H1 (cell line): Measurements from ENCODE around the gene KIF2C. TPM values are rescaled to one million over a fixed set of nuclear protein-coding genes. Genes with fewer than 3 reads are reported as not detected.

Source experiments
- CTCF ChIA-PET: fragments of 300-600 bp; sonication (Branson Sonifier 250); formaldehyde crosslinking; loops from one replicate; lab custom pipeline; 2021; ENCODE audit not compliant: partially characterized antibody; lab: Charles Lee
- POLR2A ChIA-PET: fragments of 300-600 bp; sonication (Branson Sonifier 250); formaldehyde crosslinking; loops from one replicate; lab custom pipeline; 2021; ENCODE audit warnings: inconsistent platforms; ENCODE audit not compliant: partially characterized antibody; lab: Charles Lee
- DNase-seq, 2 experiments: peaks; one replicate each; pipeline versions ENCODE4 v3.0.0 to v3.0.0-alpha.2; 2010 to 2022; ENCODE audit warnings: low spot score in 2 of 2, low read depth in 1 of 2, mixed read lengths in 1 of 2
- FAIRE-seq: peaks from 2 replicates; lab custom pipeline; 2011; peaks lifted over from hg19 to GRCh38; lab: Jason Lieb, UNC
- H2AFZ ChIP-seq: 2 replicates; pipeline ENCODE4 v1.8.1; 2012; ENCODE audit warnings: low read length, inconsistent platforms
- H2AK5ac ChIP-seq: 2 replicates; pipeline ENCODE4 v1.6.1; 2013; ENCODE audit warnings: low read depth, low read length
- H2BK120ac ChIP-seq: replicated peaks from 2 replicates; pipeline ENCODE3; 2013; ENCODE audit warnings: low read depth, low read length, inconsistent platforms
- H2BK12ac ChIP-seq: 2 replicates; pipeline ENCODE4 v1.6.1; 2013; ENCODE audit warnings: low read depth, low read length
- H2BK15ac ChIP-seq: 2 replicates; pipeline ENCODE4 v1.6.1; 2013; ENCODE audit warnings: low read length
- H2BK20ac ChIP-seq: 2 replicates; pipeline ENCODE4 v1.6.1; 2013; ENCODE audit warnings: low read length
- H2BK5ac ChIP-seq: 2 replicates; pipeline ENCODE4 v1.6.1; 2013; ENCODE audit warnings: low read depth, low read length
- H3K14ac ChIP-seq: 2 replicates; pipeline ENCODE4 v1.6.1; 2013; ENCODE audit warnings: inconsistent platforms; ENCODE audit not compliant: insufficient read length
- H3K18ac ChIP-seq: 2 replicates; pipeline ENCODE4 v1.6.1; 2013; ENCODE audit warnings: low read length; ENCODE audit errors: extremely low read depth
- H3K23ac ChIP-seq: 2 replicates; pipeline ENCODE4 v1.6.1; 2013; ENCODE audit warnings: inconsistent platforms; ENCODE audit not compliant: insufficient read length
- H3K23me2 ChIP-seq: 2 replicates; pipeline ENCODE4 v1.6.1; 2013; ENCODE audit warnings: low read depth, low read length
- H3K27ac ChIP-seq: 2 replicates; pipeline ENCODE4 v1.6.1; 2011; ENCODE audit warnings: low read depth, low read length, inconsistent platforms
- H3K27me3 ChIP-seq, 4 experiments: replicated peaks in 1 of 4; 1 replicate in 1 of 4; 2 replicates in 3 of 4; pipeline versions ENCODE4 v1.6.1 to v1.8.1; 2011 to 2013; ENCODE audit warnings: low read length in 3 of 4, mild to moderate bottlenecking in 3 of 4, inconsistent platforms in 2 of 4, mixed read lengths in 2 of 4, moderate library complexity in 1 of 4; ENCODE audit not compliant: control insufficient read depth in 3 of 4, insufficient read depth in 3 of 4; ENCODE audit errors: extremely low read depth in 1 of 4
- H3K36me3 ChIP-seq, 4 experiments: 2 replicates each; pipeline versions ENCODE4 v1.6.1 to v1.8.1; 2011 to 2013; ENCODE audit warnings: mild to moderate bottlenecking in 4 of 4, low read length in 3 of 4, moderate library complexity in 2 of 4, control low read depth in 1 of 4, inconsistent platforms in 1 of 4; ENCODE audit not compliant: insufficient read depth in 4 of 4, control insufficient read depth in 2 of 4
- H3K4ac ChIP-seq: replicated peaks from 2 replicates; pipeline ENCODE3; 2013; ENCODE audit warnings: low read length, low read depth, mixed read lengths, inconsistent platforms; ENCODE audit not compliant: insufficient read length
- H3K4me1 ChIP-seq, 4 experiments: replicated peaks in 1 of 4; 1 replicate in 1 of 4; 2 replicates in 3 of 4; pipeline versions ENCODE4 v1.6.1 to v1.8.1; 2011 to 2013; ENCODE audit warnings: low read length in 3 of 4, inconsistent platforms in 2 of 4, mixed read lengths in 1 of 4; ENCODE audit not compliant: insufficient read depth in 4 of 4, control insufficient read depth in 3 of 4
- H3K4me2 ChIP-seq, 2 experiments: 2 replicates each; pipeline versions ENCODE4 v1.6.1 to v1.8.1; 2011 to 2013; ENCODE audit warnings: low read depth in 2 of 2, low read length in 2 of 2, control low read depth in 1 of 2, inconsistent platforms in 1 of 2, mild to moderate bottlenecking in 1 of 2; ENCODE audit not compliant: insufficient read depth in 1 of 2
- H3K4me3 ChIP-seq, 4 experiments: fragments of 200-600, 300-600 bp in 1 of 4; sonication (generic), shearing (Covaris generic), sonication (Bioruptor Twin) in 1 of 4; 2 replicates each; pipeline versions ENCODE4 v1.5.1 to v1.8.1; 2011 to 2016; ENCODE audit warnings: low read length in 4 of 4, low read depth in 3 of 4, control low read depth in 2 of 4, inconsistent platforms in 2 of 4, mild to moderate bottlenecking in 2 of 4, mixed read lengths in 1 of 4, moderate library complexity in 1 of 4; ENCODE audit not compliant: insufficient read depth in 2 of 4; ENCODE audit errors: extremely low read depth in 1 of 4
- H3K56ac ChIP-seq: replicated peaks from 2 replicates; pipeline ENCODE3; 2013; ENCODE audit warnings: low read depth, mild to moderate bottlenecking, mixed read lengths, low read length, inconsistent platforms; ENCODE audit not compliant: insufficient read length
- H3K79me1 ChIP-seq: 2 replicates; pipeline ENCODE4 v1.6.1; 2013; ENCODE audit warnings: low read depth, low read length, control low read depth
- H3K79me2 ChIP-seq, 2 experiments: 2 replicates each; pipeline versions ENCODE4 v1.6.1 to v1.8.1; 2012 to 2013; ENCODE audit warnings: low read length in 2 of 2, mild to moderate bottlenecking in 2 of 2, inconsistent platforms in 1 of 2; ENCODE audit not compliant: insufficient read depth in 2 of 2, control insufficient read depth in 1 of 2
- H3K9ac ChIP-seq, 4 experiments: replicated peaks in 1 of 4; 1 replicate in 1 of 4; 2 replicates in 3 of 4; pipeline versions ENCODE4 v1.6.1 to v1.8.1; 2011 to 2013; ENCODE audit warnings: low read depth in 3 of 4, low read length in 3 of 4, control low read depth in 2 of 4, mild to moderate bottlenecking in 2 of 4, moderate library complexity in 2 of 4, inconsistent platforms in 1 of 4; ENCODE audit errors: extremely low read depth in 1 of 4
- H3K9me3 ChIP-seq, 2 experiments: 2 replicates each; pipeline versions ENCODE4 v1.6.1 to v1.8.1; 2012 to 2013; ENCODE audit warnings: mild to moderate bottlenecking in 2 of 2, moderate library complexity in 2 of 2, control low read depth in 1 of 2, inconsistent platforms in 1 of 2, low read depth in 1 of 2, low read length in 1 of 2, mixed read lengths in 1 of 2; ENCODE audit not compliant: insufficient read depth in 2 of 2
- H4K20me1 ChIP-seq, 2 experiments: replicated peaks in 1 of 2; 2 replicates each; pipeline versions ENCODE3 to v1.8.1; 2011 to 2013; ENCODE audit warnings: inconsistent platforms in 2 of 2, low read length in 2 of 2, mild to moderate bottlenecking in 1 of 2; ENCODE audit not compliant: insufficient read depth in 2 of 2, control insufficient read depth in 1 of 2
- H4K5ac ChIP-seq: 2 replicates; pipeline ENCODE4 v1.6.1; 2013; ENCODE audit warnings: low read length, low read depth, mixed read lengths, inconsistent platforms; ENCODE audit not compliant: insufficient read length
- H4K8ac ChIP-seq: 2 replicates; pipeline ENCODE4 v1.8.0; 2013; ENCODE audit warnings: mild to moderate bottlenecking, moderate library complexity, low read length, inconsistent platforms; ENCODE audit not compliant: insufficient read depth; ENCODE audit errors: extremely low read depth
- H4K91ac ChIP-seq: replicated peaks from 2 replicates; pipeline ENCODE3; 2013; ENCODE audit warnings: low read length, mixed read lengths, inconsistent platforms; ENCODE audit not compliant: insufficient read length
- BCL11A ChIP-seq, 2 experiments: IDR thresholded peaks; one replicate each; pipeline ENCODE4 v1.6.1; 2011; ENCODE audit warnings: low read depth in 2 of 2, low read length in 2 of 2, mild to moderate bottlenecking in 2 of 2
- BRCA1 ChIP-seq: IDR thresholded peaks from 2 replicates; pipeline ENCODE4 v1.6.1; 2012; ENCODE audit warnings: low read depth, low read length, improper control_type of control experiment
- CBX5 ChIP-seq: fragments of 300-800, 300-1000 bp; sonication (generic); IDR thresholded peaks from 2 replicates; pipeline ENCODE4 v1.7.1; 2016; ENCODE audit warnings: antibody characterized with exemption, low read length, low read depth
- CEBPB ChIP-seq: IDR thresholded peaks from 2 replicates; pipeline ENCODE4 v1.6.1; 2012; ENCODE audit warnings: low read depth, low read length
- GTF2F1 ChIP-seq: IDR thresholded peaks from 2 replicates; pipeline ENCODE4 v1.6.1; 2012; ENCODE audit warnings: low read depth, low read length, improper control_type of control experiment, borderline replicate concordance
- PHF8 ChIP-seq: fragments of 200-600 bp; sonication (generic); conservative IDR thresholded peaks from 2 replicates; pipeline ENCODE4 v1.7.1; 2012; ENCODE audit warnings: low read depth, mild to moderate bottlenecking, inconsistent platforms, low read length, moderate library complexity
- RFX5 ChIP-seq: IDR thresholded peaks from 2 replicates; pipeline ENCODE4 v1.6.1; 2011; ENCODE audit warnings: low read depth, low read length, improper control_type of control experiment, borderline replicate concordance
- SIRT6 ChIP-seq: IDR thresholded peaks from one replicate; pipeline ENCODE4 v1.7.1; 2012; ENCODE audit warnings: low read length, inconsistent platforms
- SP1 ChIP-seq: IDR thresholded peaks from 2 replicates; pipeline ENCODE4 v1.6.1; 2011; ENCODE audit warnings: low read depth, low read length
- SUZ12 ChIP-seq: fragments of 200-600 bp; sonication (generic); IDR thresholded peaks from 2 replicates; pipeline ENCODE4 v1.6.1; 2012; ENCODE audit warnings: mild to moderate bottlenecking, inconsistent platforms, low read length, moderate library complexity, mixed read lengths
- TBP ChIP-seq: IDR thresholded peaks from 2 replicates; pipeline ENCODE4 v1.6.1; 2011; ENCODE audit warnings: low read depth, low read length, improper control_type of control experiment
- TCF12 ChIP-seq: IDR thresholded peaks from 2 replicates; pipeline ENCODE4 v1.6.1; 2011; ENCODE audit warnings: low read depth, mild to moderate bottlenecking, low read length
- TEAD4 ChIP-seq: IDR thresholded peaks from 2 replicates; pipeline ENCODE4 v1.6.1; 2012; ENCODE audit warnings: low read depth, low read length, inconsistent platforms, mixed read lengths
- WGBS, 2 experiments: shearing (Covaris generic) in 1 of 2; methylation state at CpG; one replicate each; pipeline versions ENCODE4 v1.1.6 to v1.1.7; 2013 to 2015; ENCODE audit warnings: low lambda C conversion rate in 2 of 2, mixed read lengths in 2 of 2, inconsistent platforms in 1 of 2, low coverage in 1 of 2, missing lambda C conversion rate in 1 of 2; ENCODE audit not compliant: insufficient replicate concordance in 2 of 2, insufficient coverage in 1 of 2, insufficient read length in 1 of 2; ENCODE audit errors: extremely low coverage in 1 of 2, missing lambda C conversion rate in 1 of 2; 5-methylcytosine and 5-hydroxymethylcytosine counted together
- polyA plus RNA-seq, 7 experiments: library from polyadenylated mRNA; depleted of rRNA in 3 of 7; stranded (reverse) in 5 of 7; unstranded in 2 of 7; fragments of >200 nt in 5 of 7; fragments of 200-250 nt in 2 of 7; gene quantifications; 1 replicate in 5 of 7; 2 replicates in 1 of 7; 4 replicates in 1 of 7; pipeline versions ENCODE4 v1.2.1 to v1.2.3, GENCODE V29; 2011 to 2013; ENCODE audit warnings: missing spikeins in 2 of 7, mixed read lengths in 2 of 7
- total RNA-seq: library from RNA; stranded (reverse); fragmentation: NEBNext Ultra II Directional; extraction: Animal tissue kit (Norgen Biotek cat#: 25700); gene quantifications from 2 replicates; pipeline ENCODE4 v1.2.1, GENCODE V29; 2021
- TF ChIP-seq, protein P1 (sequence below): IDR thresholded peaks from 2 replicates; pipeline ENCODE4 v1.6.1; 2012; ENCODE audit warnings: inconsistent platforms
- TF ChIP-seq, protein P2 (sequence below): IDR thresholded peaks from 2 replicates; pipeline ENCODE4 v1.6.1; 2012; ENCODE audit warnings: inconsistent platforms

The KIF2C gene
- total and polyA plus RNA-seq, 2 of the 8 experiments (the other 6 are each of a cell fraction or from before 2014, with no cell fraction given), result 41.8 to 68.1 TPM

DNA sequence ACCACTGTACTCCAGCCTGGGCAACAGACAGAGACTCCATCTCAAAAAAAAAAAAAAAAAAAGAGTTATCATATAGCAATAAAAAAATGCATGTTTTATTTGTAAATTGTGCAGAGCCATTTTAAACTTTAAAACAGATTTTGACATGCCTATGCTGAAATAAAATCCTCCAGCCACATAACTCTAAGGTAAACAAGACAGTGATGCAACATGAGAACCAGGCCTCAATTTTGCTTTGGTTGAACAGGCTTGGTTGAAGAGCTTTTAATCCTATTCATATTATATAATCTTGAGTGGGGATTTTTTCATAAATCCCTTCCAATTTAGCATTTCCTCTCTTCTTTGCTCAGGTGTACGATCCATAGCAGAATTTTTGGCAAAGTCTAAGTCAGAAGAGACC, 39.1 kb upstream of the KIF2C start:
- no peaks in the 10 kb centered on the region for H3K23me2 ChIP-seq
- no peaks in the 10 kb centered on the region for H4K20me1 ChIP-seq
- H3K9me3 ChIP-seq, result no peaks in the 10 kb centered on the region
- no peak overlapping the region for H4K5ac ChIP-seq
- WGBS, 2 experiments, result 83% methylated on average over 1 of the region's 1 CpG; no CpG with 5 or more reads in 1 of the 2 experiments
- no peak for DNase-seq
- H4K91ac ChIP-seq, result no peak overlapping the region
- no peak overlapping the region for H3K18ac ChIP-seq
- no peak overlapping the region for H3K4ac ChIP-seq
- no peak for FAIRE-seq
- no peak overlapping the region for H3K14ac ChIP-seq
- ChIA-PET CTCF (interaction anchor here (1.2 to 3.6 kb wide), 2 partner anchors 13 to 695 kb away, joined by 4 to 25 read pairs; no protein-coding TSS in a partner anchor), POLR2A (interaction anchor here (0.9 kb wide), 1 partner anchor 30 kb away, joined by 3 read pairs; no protein-coding TSS in a partner anchor)
- H3K27ac ChIP-seq, result no peak overlapping the region
- H2BK5ac ChIP-seq, result no peak overlapping the region
- H3K79me2 ChIP-seq, result no peaks in the 10 kb centered on the region
- no peak overlapping the region for H2BK12ac ChIP-seq
- no peak overlapping the region for H3K4me2 ChIP-seq
- no peak overlapping the region for H2BK20ac ChIP-seq
- no peak overlapping the region for H2AFZ ChIP-seq
- no peak overlapping the region for H3K23ac ChIP-seq
- H3K4me1 ChIP-seq, result no peaks in the 10 kb centered on the region
- H2AK5ac ChIP-seq, result no peak overlapping the region
- H3K27me3 ChIP-seq, result no peaks in the 10 kb centered on the region
- no peaks in the 10 kb centered on the region for H3K79me1 ChIP-seq
- H2BK15ac ChIP-seq, result no peak overlapping the region
- H3K4me3 ChIP-seq, result no peak overlapping the region
- H3K36me3 ChIP-seq, result no peaks in the 10 kb centered on the region
- H2BK120ac ChIP-seq, result no peak overlapping the region
- no peak overlapping the region for H4K8ac ChIP-seq
- H3K9ac ChIP-seq, result no peak overlapping the region
- no peak overlapping the region for H3K56ac ChIP-seq
- no peak for TF ChIP-seq BRCA1
- no peak for TF ChIP-seq TBP
- TF ChIP-seq, protein P1, sequence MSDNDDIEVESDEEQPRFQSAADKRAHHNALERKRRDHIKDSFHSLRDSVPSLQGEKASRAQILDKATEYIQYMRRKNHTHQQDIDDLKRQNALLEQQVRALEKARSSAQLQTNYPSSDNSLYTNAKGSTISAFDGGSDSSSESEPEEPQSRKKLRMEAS, result no peak
- no peak for TF ChIP-seq RFX5
- TF ChIP-seq PHF8, result no peak
- TF ChIP-seq SIRT6, result no peak
- TF ChIP-seq SUZ12, result no peak
- TF ChIP-seq CBX5, result no peak
- no peak for TF ChIP-seq TEAD4
- TF ChIP-seq TCF12, result no peak
- TF ChIP-seq, protein P2, sequence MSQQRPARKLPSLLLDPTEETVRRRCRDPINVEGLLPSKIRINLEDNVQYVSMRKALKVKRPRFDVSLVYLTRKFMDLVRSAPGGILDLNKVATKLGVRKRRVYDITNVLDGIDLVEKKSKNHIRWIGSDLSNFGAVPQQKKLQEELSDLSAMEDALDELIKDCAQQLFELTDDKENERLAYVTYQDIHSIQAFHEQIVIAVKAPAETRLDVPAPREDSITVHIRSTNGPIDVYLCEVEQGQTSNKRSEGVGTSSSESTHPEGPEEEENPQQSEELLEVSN, result no peak
- no peak for TF ChIP-seq BCL11A (IDR thresholded peaks at IDR 0.05; ENCODE audit: low read depth in 2 of 2, low read length in 2 of 2)
- TF ChIP-seq SP1, result no peak
- TF ChIP-seq CEBPB, result no peak
- TF ChIP-seq GTF2F1, result no peak
